NOMO-1 treated with dmso at 0.1 percent for 144 hours (cell line): ENCODE results near the gene TUBA4B.
"Not testable (repeated sequence)": the region's sequence is repeated elsewhere in the genome, so short reads cannot be mapped to it uniquely, and the experiment has no call there.

Source experiments
- DNase-seq: peaks from one replicate; lab custom pipeline; 2025; ENCODE audit not compliant: unreplicated experiment; lab: John Stamatoyannopoulos, UW

Gene TUBA4B

GRCh38 chr2:219273937-219274336 is 20.9 kb downstream of the TUBA4B start:
- DNase-seq: no peak

- DNase-seq: no peak
Measured at GRCh38 chr2:219274361-219274921, 21.4 kb downstream of the TUBA4B start.

- DNase-seq: peak; percentile 46
Measured at GRCh38 chr2:219277703-219278654, 24.9 kb downstream of the TUBA4B start.

GRCh38 chr2:219278655-219279150 is 25.7 kb downstream of the TUBA4B start:
- no peak for DNase-seq

- peak; percentile 98 for DNase-seq
Measured at GRCh38 chr2:219279151-219279915, 26.3 kb downstream of the TUBA4B start, which contains the start of gene DNAJB2. TSS of gene DNAJB2 (plus strand) at chr2:219279366. CDS start at chr2:219279834, 468 bp downstream.

- DNase-seq: no peak
Measured at GRCh38 chr2:219279916-219280516, 27.0 kb downstream of the TUBA4B start.

- DNase-seq: no peak
Measured at GRCh38 chr2:219280651-219281050, 27.6 kb downstream of the TUBA4B start.

GRCh38 chr2:219281588-219281987 is 28.5 kb downstream of the TUBA4B start:
- no peak for DNase-seq

- DNase-seq: no peak
Measured at GRCh38 chr2:219282375-219282774, 29.3 kb downstream of the TUBA4B start.

- no peak for DNase-seq
Measured at GRCh38 chr2:219282943-219283581, 30.0 kb downstream of the TUBA4B start.

GRCh38 chr2:219284501-219285372 is 31.7 kb downstream of the TUBA4B start:
- no peak for DNase-seq

GRCh38 chr2:219285373-219285735 is 32.3 kb downstream of the TUBA4B start:
- no peak for DNase-seq

GRCh38 chr2:219285894-219286425 is 32.9 kb downstream of the TUBA4B start:
- DNase-seq: no peak

GRCh38 chr2:219286436-219287115 is 33.5 kb downstream of the TUBA4B start:
- DNase-seq: no peak

- DNase-seq: not testable (repeated sequence)
Measured at GRCh38 chr2:219287116-219287440, 34.0 kb downstream of the TUBA4B start.

GRCh38 chr2:219287580-219288265 is 34.7 kb downstream of the TUBA4B start:
- DNase-seq: no peak

GRCh38 chr2:219289195-219289536 is 36.1 kb downstream of the TUBA4B start:
- DNase-seq: no peak
